Ectodermal cell (in vitro differentiated cells): Measurements from ENCODE around the gene RIOK1.

ENCODE experiments used
- H3K27ac ChIP-seq: 2 replicates; pipeline ENCODE4 v1.7.0; 2013; ENCODE audit warnings: mild to moderate bottlenecking, low read depth, low read length; ENCODE audit not compliant: insufficient read depth, poor library complexity, severe bottlenecking
- H3K27me3 ChIP-seq: 2 replicates; pipeline ENCODE4 v1.7.0; 2013; ENCODE audit warnings: mild to moderate bottlenecking, low read length; ENCODE audit not compliant: insufficient read depth, control insufficient read depth, poor library complexity, severe bottlenecking
- H3K36me3 ChIP-seq: one replicate; pipeline ENCODE4 v1.7.0; 2013; ENCODE audit warnings: low read length; ENCODE audit not compliant: control insufficient read depth, insufficient read depth
- H3K4me1 ChIP-seq: one replicate; pipeline ENCODE4 v1.7.0; 2013; ENCODE audit warnings: low read length; ENCODE audit not compliant: control insufficient read depth, insufficient read depth
- H3K4me3 ChIP-seq: 2 replicates; pipeline ENCODE4 v1.7.0; 2013; ENCODE audit warnings: low read depth, low read length, control low read depth; ENCODE audit not compliant: insufficient read depth
- H3K9me3 ChIP-seq: 2 replicates; pipeline ENCODE4 v1.7.0; 2013; ENCODE audit warnings: mild to moderate bottlenecking, low read length, moderate library complexity; ENCODE audit not compliant: control insufficient read depth
- WGBS, 2 experiments: methylation state at CpG; one replicate each; pipeline ENCODE4 v1.1.7; 2013; ENCODE audit warnings: missing lambda C conversion rate in 2 of 2; 5-methylcytosine and 5-hydroxymethylcytosine counted together

Gene RIOK1

GRCh38 chr6:7438011-7438410 is 48.4 kb downstream of the RIOK1 start:
- Histone ChIP-seq H3K36me3 (no peaks in the 10 kb centered on the region), H3K4me3 (no peak overlapping the region), H3K4me1 (no peaks in the 10 kb centered on the region), H3K27me3 (no peaks in the 10 kb centered on the region), H3K9me3 (no peaks in the 10 kb centered on the region), H3K27ac (no peak overlapping the region)
- 87 to 97% methylated on average over 2 of the region's 3 CpGs for WGBS, 2 experiments

- no peaks in the 10 kb centered on the region for H3K9me3 ChIP-seq
- H3K4me1 ChIP-seq: no peaks in the 10 kb centered on the region
- H3K27ac ChIP-seq: no peak overlapping the region
- no peak overlapping the region for H3K4me3 ChIP-seq
- H3K36me3 ChIP-seq: no peaks in the 10 kb centered on the region
- no peaks in the 10 kb centered on the region for H3K27me3 ChIP-seq
- 90 to 94% methylated on average over 3 of the region's 3 CpGs for WGBS, 2 experiments
Observed at GRCh38 chr6:7439228-7439627, 49.6 kb downstream of the RIOK1 start.

GRCh38 chr6:7440476-7440875 is 50.9 kb downstream of the RIOK1 start:
- H3K36me3 ChIP-seq: no peaks in the 10 kb centered on the region
- H3K4me3 ChIP-seq: no peak overlapping the region
- H3K27ac ChIP-seq: no peak overlapping the region
- H3K27me3 ChIP-seq: peaks cover 5% of the 10 kb centered on the region
- no peaks in the 10 kb centered on the region for H3K9me3 ChIP-seq
- no peaks in the 10 kb centered on the region for H3K4me1 ChIP-seq
- 90 to 95% methylated on average over 6 of the region's 6 CpGs for WGBS, 2 experiments

- Histone ChIP-seq H3K9me3 (no peaks in the 10 kb centered on the region), H3K36me3 (no peaks in the 10 kb centered on the region), H3K27ac (no peak overlapping the region), H3K4me1 (no peaks in the 10 kb centered on the region), H3K27me3 (peaks cover 10% of the 10 kb centered on the region), H3K4me3 (no peak overlapping the region)
- WGBS, 2 experiments: 91 to 92% methylated on average over 40 of the region's 40 CpGs
Observed at GRCh38 chr6:7441048-7441775, 51.6 kb downstream of the RIOK1 start.

GRCh38 chr6:7442467-7442866 is 52.9 kb downstream of the RIOK1 start:
- 95% methylated on average over 11 of the region's 11 CpGs for WGBS, 2 experiments
- H3K9me3 ChIP-seq: no peaks in the 10 kb centered on the region
- no peak overlapping the region for H3K4me3 ChIP-seq
- H3K27ac ChIP-seq: no peak overlapping the region
- H3K27me3 ChIP-seq: peaks cover 10% of the 10 kb centered on the region
- H3K36me3 ChIP-seq: no peaks in the 10 kb centered on the region
- no peaks in the 10 kb centered on the region for H3K4me1 ChIP-seq

GRCh38 chr6:7445101-7445500 is 55.5 kb downstream of the RIOK1 start:
- no peak overlapping the region for H3K4me3 ChIP-seq
- H3K4me1 ChIP-seq: no peaks in the 10 kb centered on the region
- H3K36me3 ChIP-seq: no peaks in the 10 kb centered on the region
- H3K27ac ChIP-seq: no peak overlapping the region
- peaks cover 13% of the 10 kb centered on the region for H3K27me3 ChIP-seq
- H3K9me3 ChIP-seq: no peaks in the 10 kb centered on the region
- WGBS, 2 experiments: 76 to 96% methylated on average over 2 of the region's 2 CpGs

GRCh38 chr6:7445885-7446461 is 56.4 kb downstream of the RIOK1 start:
- 82 to 85% methylated on average over 12 of the region's 12 CpGs for WGBS, 2 experiments
- Histone ChIP-seq H3K27ac (no peak overlapping the region), H3K4me3 (no peak overlapping the region), H3K9me3 (no peaks in the 10 kb centered on the region), H3K4me1 (no peaks in the 10 kb centered on the region), H3K27me3 (peaks cover 13% of the 10 kb centered on the region), H3K36me3 (no peaks in the 10 kb centered on the region)

- H3K9me3 ChIP-seq: no peaks in the 10 kb centered on the region
- H3K27me3 ChIP-seq: peaks cover 13% of the 10 kb centered on the region
- WGBS, 2 experiments: 44 to 45% methylated on average over 14 to 15 of the region's 15 CpGs
- H3K36me3 ChIP-seq: no peaks in the 10 kb centered on the region
- H3K4me1 ChIP-seq: no peaks in the 10 kb centered on the region
- no peak overlapping the region for H3K4me3 ChIP-seq
- no peak overlapping the region for H3K27ac ChIP-seq
Observed at GRCh38 chr6:7446619-7447325, 57.2 kb downstream of the RIOK1 start.

GRCh38 chr6:7448232-7448631 is 58.6 kb downstream of the RIOK1 start:
- no peaks in the 10 kb centered on the region for H3K9me3 ChIP-seq
- no peaks in the 10 kb centered on the region for H3K4me1 ChIP-seq
- peaks cover 13% of the 10 kb centered on the region for H3K27me3 ChIP-seq
- no peaks in the 10 kb centered on the region for H3K36me3 ChIP-seq
- H3K27ac ChIP-seq: no peak overlapping the region
- no peak overlapping the region for H3K4me3 ChIP-seq
- WGBS, 2 experiments: 95 to 96% methylated on average over 6 of the region's 6 CpGs

GRCh38 chr6:7449018-7449417 is 59.4 kb downstream of the RIOK1 start:
- Histone ChIP-seq H3K27me3 (peaks cover 13% of the 10 kb centered on the region), H3K4me1 (no peaks in the 10 kb centered on the region), H3K27ac (no peak overlapping the region), H3K4me3 (no peak overlapping the region), H3K36me3 (no peaks in the 10 kb centered on the region), H3K9me3 (no peaks in the 10 kb centered on the region)
- WGBS, 2 experiments: 82 to 83% methylated on average over 4 of the region's 4 CpGs
